Measurements from ENCODE around the gene PGAP6.
"Not testable (repeated sequence)": the region's sequence is repeated elsewhere in the genome, so short reads cannot be mapped to it uniquely, and the experiment has no call there.

The PGAP6 gene

GRCh38 chr16:378113-378820 is 3.5 kb downstream of the PGAP6 start:
- not testable (repeated sequence) for DNase-seq

GRCh38 chr16:377419-377951 is 4.3 kb downstream of the PGAP6 start:
- DNase-seq = no peak

GRCh38 chr16:376817-377418 is 4.9 kb downstream of the PGAP6 start:
- DNase-seq = no peak

- no peak for DNase-seq
Measured at GRCh38 chr16:375927-376816, 5.6 kb downstream of the PGAP6 start.

GRCh38 chr16:375212-375611 is 6.6 kb downstream of the PGAP6 start:
- DNase-seq = no peak

DNA sequence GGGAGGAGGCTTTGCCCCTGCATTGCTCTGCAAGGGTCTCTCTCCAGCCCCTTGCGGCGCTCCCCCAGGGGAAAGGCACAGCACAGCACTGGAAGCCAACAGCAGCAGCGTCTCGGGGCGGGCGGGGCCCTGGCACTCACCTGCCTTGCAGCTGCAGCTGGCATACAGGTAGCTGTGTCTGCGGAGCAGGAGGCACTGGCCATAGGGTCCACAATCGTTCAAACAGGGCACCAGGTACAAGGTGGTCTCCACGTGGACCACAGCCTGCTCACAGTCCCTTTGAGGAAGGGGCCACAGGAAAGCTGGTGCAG is 7.2 kb downstream of the PGAP6 start:
- no peak for DNase-seq

DNA sequence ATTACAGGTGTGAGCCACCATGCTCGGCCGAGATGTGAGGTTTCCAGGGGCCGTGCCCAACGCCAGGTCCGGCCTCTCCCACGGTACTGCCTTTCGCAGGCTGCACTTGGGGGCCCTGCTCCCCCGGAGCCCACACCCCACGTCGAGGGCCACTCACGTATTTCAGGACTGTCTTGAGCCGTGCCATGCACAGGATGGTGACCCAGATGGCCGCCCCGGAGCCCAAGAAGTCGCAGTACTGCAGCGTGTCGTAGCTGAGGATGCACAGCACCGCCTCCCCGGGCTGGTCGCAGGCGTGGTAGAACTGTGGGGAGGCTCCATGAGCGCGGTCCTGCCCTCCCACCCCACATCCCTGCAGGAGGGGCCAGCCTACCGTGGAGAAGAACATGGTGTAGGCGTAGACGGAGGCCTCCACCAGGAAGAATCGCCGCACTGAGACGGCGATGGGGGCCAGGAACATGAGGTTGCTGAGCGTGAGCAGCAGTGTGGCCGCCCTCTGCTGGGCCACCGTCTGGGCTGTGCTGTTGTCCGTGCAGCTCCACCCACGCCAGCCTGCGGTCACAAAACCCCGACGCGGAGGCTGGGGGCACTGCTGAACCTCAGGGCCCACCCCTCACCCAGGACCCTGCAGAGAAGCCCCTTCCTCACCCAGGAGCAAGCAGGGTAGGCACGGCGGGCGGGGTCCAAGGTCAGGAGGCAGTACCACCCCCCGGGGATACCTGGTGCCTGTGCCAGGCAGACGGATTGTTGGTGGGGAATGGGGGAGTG is 7.7 kb downstream of the PGAP6 start:
- no peak for DNase-seq

DNA sequence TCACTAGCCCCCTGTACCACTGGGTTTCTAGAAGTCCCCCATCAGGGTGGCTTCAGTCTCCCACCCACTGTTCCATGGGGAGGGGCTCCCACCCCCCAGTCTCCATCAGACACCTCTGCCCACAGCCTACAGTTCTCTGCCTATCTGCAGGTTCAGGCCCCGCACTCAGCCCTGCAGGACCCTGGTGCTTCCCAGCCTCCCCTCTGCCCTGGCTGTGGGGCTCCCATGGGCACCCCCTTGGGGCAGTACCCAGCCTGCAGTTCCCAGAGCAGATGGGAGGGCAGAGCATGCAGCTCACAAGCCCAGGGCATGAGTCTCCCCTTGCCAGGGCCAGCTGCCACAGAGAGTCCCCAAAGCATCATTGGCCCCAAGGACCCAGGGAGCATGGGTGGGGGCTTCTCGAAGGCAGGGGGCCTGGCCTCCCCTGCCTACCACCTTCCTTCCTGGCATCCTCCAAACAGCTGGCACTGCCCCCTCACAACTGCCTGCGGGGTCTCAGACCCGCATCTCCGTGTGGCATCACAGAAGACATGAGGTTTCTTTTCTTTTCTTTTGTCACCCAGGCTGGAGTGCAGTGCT is 8.7 kb downstream of the PGAP6 start:
- DNase-seq = no peak

DNA sequence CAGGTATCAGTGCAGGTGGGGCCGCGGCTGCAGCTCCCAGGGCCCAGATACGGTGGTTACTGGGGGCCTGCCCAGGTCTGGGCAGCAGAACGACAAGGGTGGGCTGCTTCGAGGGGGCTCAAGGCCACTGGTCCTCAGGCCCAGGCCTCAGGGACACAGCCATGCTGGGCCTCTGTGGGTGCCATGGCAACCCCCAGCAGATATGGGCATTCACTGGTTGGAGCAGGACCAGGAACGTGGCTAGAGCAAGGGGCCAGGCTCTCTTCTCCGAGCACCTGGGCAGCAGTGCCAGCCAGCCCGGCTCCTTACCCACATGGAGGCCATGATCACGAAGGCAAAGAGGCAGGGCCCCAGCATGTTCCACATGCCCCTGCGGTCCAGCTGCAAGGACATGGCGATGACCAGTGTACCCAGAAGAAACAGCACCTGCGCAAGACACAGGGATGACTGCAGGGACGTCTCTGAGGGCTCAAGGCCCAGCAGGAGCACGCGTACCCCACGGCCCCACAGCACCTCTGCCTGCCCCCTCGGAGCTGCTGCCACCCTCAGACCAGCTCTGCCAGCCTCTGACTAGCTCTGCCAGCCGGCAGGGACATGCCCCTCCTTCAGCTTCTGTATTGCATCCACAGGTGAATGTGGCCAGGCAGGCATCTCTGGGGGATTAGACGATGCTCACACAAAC is 9.3 kb downstream of the PGAP6 start:
- no peak for DNase-seq

DNA sequence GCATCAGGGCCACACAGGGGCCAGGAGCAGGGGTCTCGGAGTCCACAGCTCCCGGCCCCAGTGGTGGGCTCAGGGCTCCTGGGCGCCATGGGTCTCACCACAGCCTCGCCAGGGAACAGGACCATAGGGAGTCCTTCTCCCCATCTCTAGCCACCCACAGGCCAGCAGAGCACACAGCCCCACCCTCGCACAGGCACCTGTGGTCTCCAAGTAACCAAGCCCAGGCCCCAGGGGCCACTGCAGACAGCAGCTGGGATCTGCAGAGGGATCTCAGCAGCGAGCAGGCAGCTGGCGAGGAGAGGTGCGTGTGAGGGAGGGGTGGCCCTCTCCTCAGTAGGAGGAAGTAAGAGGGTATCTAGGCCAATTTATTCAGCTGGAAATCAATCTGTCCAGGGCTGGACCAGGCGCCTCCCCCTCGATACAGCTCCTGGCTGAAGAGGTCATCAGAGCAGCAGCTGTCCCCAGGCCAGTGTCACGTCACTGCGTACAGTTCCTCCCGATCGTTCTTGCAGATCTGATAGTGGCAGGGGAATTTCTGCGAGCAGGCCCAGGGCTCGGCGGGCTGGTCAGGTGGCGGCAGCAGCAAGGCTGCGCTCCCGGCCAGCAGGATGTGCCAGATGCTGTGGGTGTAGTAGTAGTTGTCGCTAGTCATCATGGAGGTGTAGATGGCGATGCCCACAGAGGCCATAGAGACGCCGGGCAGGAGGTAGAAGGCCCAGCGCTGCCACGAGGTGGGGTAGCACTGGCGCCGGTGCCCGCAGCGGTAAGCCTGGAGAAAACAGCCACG is 10.1 kb downstream of the PGAP6 start:
- DNase-seq = no peak

GRCh38 chr16:370979-371514 is 10.7 kb downstream of the PGAP6 start:
- DNase-seq = no peak

DNA sequence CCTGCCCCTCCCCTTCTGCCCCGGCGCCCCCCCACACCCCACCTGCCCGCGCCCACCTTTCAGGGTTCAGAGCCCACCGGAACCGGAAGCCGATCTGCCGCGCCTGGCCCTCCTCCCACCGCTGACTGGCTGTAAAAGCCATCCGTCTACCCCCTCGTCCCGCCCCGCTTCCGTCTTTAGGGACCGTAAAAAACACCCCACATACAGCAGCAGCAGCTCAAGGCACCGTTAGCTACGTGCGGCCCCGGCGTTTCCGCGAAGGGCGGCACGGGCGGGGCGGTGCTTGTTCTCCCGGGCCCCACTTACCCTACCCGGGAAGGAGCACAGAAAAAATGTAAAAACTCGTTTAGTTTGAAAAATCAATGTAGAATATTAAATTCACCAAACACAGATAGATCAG is 11.3 kb downstream of the PGAP6 start, which contains the start of gene MRPL28:
MRPL28 (minus strand) TSS at position 96 of the 400 bp plus-strand sequence. CDS start 320 bp downstream, outside the sequence.
- peak; percentile 77 for DNase-seq

- DNase-seq = no peak
Measured at GRCh38 chr16:369866-370436, 11.8 kb downstream of the PGAP6 start.

GRCh38 chr16:369275-369865 is 12.4 kb downstream of the PGAP6 start:
- DNase-seq = no peak

DNA sequence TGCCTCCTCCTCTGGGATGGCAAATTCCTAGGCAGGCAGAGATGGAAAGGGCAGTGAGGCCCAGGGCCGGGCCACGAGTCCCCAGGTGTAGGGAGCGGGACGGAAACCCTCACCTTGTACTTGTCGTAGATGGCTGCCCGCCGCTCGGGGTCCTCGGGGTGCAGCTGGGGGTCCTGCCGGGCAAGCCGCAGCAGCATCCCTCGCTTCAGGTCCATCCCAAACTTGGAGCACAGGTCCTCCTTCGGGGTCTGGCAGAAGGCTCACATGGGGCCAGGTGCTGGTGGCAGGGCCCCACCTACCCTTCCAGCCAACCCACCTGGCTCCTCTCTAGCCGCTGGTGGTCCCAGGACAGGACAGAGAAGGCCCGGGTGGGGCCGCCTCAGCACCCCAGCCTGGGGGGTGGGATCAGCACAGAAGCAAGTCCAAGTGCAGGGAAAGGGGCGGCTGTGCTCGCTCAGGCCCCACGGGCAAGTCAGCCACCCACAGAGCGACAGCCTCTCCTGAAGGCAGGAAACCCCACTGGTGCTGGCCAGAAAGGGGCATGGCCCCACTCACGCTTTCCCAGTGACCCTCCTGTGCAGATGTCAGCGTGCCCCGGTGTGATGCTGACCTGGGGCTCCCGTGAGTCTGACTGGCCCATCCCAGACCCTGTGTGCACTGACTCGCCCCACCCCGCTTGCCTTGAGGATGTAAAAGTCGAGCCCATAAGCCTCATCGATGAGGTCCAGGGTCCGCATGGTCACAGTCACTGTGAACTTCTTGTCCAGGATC is 13.2 kb downstream of the PGAP6 start:
- no peak for DNase-seq

GRCh38 chr16:367333-367903 is 14.4 kb downstream of the PGAP6 start:
- DNase-seq = no peak

GRCh38 chr16:366476-366875 is 15.3 kb downstream of the PGAP6 start:
- no peak for DNase-seq

- DNase-seq = no peak
Measured at GRCh38 chr16:364595-365491, 16.9 kb downstream of the PGAP6 start.

All from DMS 273 treated with DMSO at 0.1 percent for 48 hours (cell line).